HG03066 (cell line): ENCODE measurements around the gene AKAP13.

Source experiments
- ATAC-seq: cut with Tn5 transposase; IDR thresholded peaks from one replicate; pipeline ENCODE4 v1.9.1; 2021; ENCODE audit warnings: low read depth; ENCODE audit not compliant: unreplicated experiment

The AKAP13 gene

DNA sequence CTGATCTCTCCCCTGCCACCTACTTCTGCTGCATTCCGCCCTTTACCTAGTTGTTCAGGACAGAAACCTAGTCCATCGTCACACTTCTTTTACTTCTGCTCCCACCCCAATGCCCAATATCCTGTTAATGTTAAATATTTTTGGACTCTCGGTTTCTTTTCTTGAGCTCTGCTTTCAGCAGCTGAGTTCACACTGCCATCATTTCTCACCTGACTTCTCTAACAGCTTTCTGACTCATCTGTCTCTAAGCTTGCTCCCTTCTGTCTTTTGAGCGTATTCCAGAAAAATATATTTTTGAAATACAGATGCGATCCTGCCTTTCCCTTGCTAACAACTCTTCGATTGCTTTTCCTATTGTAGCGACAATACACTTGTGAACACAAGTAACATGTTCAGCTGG lies 231.0 kb downstream of the AKAP13 start:
- no peak for ATAC-seq

DNA sequence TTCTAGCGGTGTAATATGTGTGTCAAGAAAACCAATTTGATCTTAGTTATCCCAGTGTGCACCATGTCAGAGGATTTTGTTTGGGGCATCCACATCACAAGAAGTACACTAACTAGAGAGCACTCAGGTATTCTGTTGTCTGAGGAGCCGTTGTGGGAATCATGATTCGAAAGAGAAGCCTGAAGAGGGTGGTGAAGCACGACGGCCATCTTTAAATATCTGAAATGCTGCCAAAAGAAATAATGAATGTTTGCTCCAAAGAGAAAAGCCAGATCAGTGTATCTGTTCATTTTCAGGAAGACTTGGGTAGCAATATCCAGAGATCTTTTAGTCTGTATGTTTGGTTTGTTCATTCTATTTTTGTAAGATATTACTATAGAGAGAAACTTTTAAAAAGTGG lies 233.7 kb downstream of the AKAP13 start:
- ATAC-seq, result no peak

DNA sequence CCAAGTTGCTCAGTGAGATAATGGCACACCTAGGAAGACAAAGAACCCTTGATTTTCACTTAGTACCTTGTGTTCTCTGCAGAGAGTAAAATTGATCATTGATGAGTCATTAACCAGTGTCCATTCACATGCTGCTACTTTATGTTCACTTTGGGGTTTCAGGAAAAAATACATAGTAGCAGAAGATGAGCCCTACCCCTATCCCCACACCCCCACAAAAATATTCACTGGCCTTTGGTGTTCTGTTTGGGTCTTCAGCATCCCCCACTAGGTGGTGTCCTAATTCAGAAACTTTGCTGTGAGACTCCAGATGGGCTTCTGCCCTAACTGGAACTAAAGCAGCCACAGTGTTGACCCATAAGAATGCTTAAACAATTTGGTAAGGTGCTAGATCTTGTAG lies 235.5 kb downstream of the AKAP13 start:
- ATAC-seq, result no peak

DNA sequence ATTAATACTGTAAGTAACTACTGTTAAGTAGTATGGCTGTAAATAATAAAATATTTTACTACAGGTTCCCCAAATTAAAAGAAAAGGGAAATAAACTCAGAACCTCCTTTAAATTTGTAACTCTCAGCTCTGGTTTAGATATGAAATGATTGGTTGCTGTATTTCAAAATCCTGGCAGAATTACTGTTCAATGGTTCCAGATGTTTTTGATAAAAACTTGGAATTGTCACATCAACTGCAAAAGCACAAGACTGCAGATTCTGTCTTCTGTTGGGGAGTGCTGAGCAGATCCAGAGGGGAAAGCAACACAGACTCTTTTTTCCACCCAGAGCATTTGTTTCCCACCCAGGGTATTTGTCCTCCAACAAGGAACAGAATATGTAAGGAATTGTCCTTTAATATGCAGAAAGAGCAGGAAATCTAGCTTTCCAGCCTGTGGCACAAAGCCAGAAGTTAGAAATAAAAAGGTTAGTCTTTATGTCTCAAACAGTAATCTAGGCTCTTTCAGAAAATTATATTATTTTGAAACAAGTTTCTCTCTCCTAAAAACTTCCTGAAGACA lies 236.2 kb downstream of the AKAP13 start:
- no peak for ATAC-seq

DNA sequence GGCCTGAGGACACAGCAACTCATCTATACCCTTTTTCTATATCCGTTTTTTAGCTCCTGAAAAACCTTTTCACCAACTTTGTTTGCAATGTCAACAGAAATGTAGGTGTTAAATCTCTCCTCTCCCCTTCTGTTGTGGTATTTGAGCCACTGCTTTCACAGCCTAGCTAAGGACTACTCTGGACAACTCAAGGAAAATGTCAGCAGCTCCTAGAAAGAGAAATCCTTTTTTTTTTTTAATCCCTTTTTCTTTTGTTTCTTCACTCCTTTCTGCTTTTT lies 237.8 kb downstream of the AKAP13 start:
- no peak for ATAC-seq

DNA sequence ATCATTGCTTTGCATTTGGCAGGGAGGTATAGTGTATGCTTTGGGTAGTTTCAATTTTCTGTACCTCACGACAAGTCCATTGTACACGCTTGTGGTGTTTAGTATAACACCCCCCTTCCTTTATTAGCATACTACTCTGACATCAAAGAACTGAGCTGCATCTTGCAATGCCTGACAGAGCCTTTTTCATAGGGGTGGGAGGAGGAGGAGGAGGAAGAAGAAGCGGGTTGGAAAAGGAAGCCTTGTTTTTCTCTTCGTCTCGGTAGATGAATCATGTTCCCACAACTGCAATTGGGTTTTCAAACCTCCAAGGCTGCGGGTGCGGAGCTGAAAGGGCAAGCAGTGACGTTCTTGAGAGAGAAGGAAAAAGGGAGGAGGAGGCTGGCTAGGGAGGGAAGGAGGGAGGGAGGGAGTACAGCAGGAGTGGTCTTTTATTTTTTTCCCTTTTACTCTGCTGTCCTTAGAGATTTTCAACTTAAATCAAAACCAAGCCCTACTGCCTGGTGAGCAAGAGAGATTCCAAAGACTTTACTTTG lies 238.6 kb downstream of the AKAP13 start:
- ATAC-seq, result no peak

DNA sequence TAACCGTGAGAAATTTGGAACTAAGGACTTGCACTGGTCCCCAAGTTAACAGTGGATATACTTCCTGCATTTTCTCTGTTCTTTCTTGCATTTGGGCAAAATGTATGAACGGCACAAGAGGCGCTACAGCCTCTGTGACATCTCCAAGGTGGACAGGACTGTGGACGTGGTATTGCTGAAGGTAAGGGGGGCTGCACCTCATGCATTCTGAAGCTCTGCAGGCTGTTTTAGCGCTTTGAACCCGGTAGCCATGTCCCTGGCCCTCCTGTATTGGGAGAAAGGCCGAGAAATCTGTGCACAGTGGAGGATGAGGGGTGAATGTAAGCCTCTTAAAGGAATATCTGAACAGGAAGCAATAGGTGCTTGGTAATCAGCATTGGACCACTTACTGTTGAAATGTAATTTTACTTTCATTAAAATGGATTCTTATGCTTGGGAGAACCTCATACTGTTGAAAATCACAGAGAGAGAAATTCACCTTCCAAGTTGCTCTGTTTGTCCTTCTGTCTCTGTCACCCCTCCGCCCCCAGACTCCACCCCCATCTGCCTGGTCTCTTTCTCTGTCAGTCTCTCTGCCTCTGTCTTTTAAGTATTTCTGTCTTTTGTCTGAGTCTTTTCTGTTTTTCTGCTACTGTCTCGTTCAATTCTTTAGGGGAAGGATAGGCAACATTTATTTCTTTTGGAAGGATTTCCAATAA lies 239.7 kb downstream of the AKAP13 start:
- ATAC-seq, result no peak

DNA sequence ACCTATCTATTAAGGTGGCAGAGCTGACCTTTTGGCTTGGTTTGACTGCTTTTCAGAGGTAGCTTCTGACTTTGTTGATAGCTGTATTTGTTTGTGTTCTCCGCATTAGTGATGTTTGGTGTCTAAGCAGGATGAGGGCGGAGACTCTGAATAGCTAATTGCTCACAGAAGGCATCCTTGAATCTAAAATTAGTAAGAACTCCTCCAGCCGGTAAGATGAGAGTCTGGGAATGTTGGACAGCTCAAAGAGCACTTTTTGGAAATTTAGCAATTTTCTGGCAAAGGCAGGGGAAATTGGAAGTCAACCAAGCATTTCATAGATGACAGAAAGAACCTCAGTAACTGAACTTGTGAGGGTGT lies 240.3 kb downstream of the AKAP13 start:
- no peak for ATAC-seq

DNA sequence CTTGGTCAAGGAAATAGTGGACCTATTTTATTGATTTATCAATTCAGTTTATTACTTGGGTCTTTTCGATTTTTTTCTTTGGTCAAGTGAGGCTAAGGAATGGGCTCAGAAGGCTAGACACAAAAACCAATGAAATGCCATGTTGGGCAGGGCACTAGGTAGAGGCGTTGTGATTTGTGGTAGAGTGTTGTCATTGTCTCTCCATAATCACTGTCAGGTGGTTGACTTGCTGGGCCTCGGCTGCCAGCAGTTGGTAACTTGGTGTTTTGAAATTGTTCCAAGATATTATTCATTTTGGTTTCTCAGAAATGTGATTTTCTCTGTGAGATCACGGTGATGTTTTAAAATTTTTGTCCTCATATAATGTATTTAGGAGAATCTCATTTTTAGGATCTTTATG lies 240.7 kb downstream of the AKAP13 start:
- ATAC-seq, result no peak

DNA sequence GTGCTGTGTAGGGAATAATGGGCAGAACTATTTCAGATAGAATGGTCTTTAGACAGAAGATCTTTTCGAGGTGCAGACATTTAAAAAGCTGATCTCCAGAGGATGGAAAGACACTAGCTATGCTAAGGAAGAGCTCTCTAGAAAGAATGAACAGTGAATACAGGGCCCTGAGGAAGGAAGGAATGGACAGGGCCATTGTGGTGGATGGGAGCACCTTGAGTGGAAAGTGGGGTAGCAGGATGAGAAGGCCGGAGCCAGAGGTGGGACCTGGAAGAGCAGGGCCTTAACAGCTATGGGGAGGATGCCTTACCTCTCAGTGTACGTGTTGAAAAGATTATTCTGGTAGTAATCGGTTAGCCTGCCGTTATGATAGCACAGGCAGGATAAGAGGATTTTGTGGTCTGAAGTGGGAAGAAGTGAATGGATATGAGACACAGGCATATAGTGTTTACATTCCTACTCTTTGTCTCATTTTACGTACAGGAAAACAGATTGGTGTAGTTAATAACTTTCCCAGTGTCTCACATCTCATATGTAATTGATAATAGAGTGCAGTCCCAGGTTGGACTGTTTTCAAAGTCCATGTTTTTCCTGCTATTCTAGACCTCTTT lies 241.9 kb downstream of the AKAP13 start:
- no peak for ATAC-seq

DNA sequence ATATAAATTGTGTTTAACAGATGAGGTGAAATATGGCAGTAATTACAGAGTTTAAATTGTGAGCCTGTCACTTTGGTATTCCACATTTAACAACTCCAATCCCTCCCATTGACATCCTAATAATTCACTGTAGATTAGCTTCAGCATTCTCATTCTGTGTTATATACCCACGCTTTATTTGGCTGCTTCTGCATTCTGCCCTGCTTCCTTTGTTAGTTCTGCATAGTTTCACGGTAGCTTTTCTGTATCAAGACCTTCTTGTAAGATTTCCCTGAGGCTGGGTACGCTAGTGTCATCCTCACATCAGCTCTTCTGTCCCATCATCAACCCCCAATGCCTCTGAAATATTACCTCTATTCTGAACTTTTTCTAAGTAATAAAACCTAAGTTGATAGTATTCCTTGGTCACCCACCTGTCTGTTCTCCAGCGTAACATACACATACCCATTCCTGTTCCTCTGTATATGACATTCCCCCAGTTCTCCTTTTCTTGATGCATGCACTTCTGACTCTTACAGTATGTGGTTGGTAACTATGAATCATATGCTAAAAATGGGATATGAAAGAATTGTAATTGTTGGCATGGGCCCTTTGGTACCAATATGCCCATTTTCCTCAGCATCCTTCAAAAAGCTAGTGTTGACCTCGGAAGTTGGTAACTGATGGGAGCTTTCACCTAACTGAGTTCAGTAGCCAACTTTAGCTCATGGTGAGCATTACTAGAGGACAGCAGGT lies 243.1 kb downstream of the AKAP13 start:
- no peak for ATAC-seq

DNA sequence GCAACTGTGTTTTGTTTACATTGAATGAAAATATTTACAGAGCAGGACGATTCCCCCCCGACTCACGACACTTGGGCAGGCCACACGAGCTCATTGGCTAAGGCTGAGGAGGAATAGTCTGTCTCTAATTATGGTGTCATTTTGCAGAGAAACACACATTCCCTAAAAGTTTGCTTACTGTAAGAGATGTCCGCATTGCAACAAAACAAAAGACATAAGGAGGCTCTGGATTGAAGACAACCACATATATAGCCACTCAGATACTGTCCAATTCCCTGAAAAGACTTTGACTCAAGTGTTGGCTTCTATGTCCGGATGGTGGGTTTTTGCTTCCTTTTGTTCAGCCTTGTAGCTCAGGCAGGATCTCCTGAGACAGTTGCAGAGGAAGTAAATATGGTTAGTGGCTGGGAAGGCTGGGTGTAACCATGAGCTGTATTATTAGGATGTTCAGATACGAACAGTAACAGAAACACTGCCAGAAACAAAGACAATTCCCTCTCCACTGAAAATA lies 243.9 kb downstream of the AKAP13 start:
- ATAC-seq, result no peak

DNA sequence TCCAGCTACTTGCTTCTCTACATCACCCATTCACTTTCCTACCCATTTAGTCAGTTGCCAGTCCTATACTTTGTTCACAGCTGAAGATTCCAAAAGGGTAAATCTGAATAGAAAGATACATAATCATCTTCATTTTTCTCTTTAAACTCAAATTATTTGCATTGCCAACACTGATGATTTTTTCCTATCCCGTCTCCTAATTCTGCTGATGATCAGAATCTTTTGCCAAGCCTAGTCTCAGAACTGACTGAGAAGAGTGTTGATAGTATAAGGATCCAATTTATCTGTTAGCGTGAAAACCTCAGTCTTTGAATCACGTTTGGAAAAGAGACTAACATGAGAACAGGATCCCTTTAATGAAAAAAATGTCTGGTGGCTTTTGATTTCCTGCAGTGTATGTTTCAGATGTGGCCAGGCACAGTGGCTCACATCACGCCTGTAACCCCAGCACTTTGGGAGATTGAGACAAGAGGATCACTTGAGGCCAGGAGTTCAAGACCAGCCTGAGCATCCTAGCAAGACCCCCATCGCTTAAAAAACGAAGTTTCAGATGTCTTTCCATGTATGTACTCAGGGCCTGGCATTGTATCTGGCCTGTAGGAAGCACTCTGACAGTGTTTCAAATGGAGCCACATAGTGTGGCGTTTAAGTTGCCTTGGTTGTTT lies 244.9 kb downstream of the AKAP13 start:
- no peak for ATAC-seq

DNA sequence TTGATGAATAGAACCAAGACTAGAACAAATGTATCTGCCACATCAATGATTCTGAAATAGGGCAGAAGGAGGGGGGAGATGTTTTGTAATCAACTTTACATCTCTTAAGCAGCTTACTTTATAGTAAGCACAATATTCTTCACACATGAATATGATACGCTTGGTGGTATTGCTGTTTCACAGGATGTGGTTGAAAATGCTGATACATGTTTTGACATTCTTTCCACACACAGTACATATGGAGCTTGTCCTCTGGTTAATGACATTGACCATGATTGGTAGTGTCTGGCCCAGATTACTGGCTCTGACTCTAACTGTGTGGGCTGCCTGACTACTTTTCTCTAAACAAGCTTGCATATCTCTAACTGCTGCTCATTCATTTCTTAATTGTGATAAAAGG lies 245.5 kb downstream of the AKAP13 start:
- peak; percentile 53 for ATAC-seq

DNA sequence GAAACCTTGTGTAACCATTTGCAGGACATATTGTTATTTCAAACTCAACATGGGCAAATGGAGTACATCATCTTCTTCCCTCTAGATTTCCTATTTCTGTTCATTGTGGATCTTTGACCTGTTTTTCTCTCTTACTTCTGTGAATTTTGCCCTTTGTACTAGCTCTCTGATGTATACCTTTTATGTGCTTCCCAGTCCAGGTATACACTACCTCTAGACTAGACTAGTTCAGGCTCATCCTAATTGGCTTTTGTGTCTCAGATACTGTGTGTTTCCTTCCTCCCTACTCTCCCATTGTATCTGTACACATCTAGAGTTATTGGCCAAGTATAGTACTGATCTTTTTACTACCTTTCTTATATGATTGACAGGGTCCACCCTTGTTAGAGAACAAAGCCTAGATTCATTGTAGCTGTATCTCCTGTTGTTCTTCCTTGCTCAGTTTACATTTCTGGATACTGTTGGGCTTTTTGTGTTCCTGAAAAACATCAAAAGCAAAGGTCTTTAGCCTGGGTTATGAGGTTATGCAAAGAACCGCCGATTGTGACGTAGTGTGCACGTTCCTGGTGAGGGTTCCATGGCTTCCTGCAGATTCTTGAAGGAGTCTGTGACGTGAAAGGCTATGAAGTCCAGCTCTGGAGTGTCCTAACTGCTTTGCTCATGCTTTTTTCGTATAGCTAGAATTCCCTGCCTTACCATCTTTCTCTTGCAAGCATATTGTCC lies 247.0 kb downstream of the AKAP13 start:
- ATAC-seq, result no peak

DNA sequence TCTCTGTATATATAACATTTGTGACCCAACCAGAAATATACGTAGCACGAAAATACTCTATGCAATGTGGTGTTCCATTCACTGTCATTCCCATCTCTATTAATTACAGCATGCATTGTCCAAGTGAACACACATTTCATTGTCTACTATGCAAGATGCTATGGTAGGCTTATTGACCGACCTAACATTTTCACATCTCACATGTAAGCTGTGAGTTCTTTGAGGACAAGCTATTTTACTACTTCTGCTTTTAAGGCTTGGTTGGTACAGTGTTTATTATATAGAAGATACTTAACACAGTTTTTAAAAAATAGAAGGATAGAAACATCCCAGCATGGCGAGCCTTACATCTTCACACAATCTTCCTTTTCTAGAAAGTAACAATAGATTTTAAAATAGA lies 249.9 kb downstream of the AKAP13 start:
- no peak for ATAC-seq

DNA sequence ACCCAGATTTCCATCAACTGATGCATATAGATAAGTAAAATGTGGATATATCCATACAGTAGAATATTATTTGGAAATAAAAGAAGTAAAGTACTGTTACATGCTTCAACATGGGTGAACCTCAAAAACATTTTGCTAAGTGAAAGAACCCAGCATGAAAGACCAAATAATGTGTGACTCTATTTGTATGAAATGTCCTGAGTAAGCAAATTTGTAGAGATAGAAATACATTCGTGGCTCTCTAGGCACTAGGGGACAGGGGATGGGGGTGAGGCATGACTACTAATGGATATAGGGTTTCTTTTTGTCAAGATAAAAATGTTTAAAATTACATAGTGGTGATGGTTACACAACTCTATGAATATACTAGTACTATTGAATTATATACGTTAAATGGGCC lies 250.6 kb downstream of the AKAP13 start:
- ATAC-seq, result no peak

DNA sequence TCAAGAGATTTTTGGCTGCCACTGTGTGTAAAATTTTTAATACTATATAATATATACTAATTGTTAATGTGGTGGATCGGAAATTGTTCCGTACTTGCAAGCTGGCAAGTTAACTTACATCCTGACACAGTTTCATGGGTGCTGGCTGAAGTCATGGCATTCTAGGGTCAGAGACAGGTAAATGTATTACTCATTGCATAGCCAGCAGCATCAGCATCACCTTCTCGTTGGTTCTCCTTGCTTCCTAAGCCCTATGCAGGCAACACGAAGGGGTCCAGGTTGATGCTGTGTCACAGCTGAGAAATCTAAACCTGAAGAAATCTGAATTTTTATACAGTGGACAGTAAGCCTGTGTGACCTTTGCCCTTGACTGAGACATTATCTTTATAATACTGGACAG lies 251.6 kb downstream of the AKAP13 start:
- ATAC-seq, result no peak

DNA sequence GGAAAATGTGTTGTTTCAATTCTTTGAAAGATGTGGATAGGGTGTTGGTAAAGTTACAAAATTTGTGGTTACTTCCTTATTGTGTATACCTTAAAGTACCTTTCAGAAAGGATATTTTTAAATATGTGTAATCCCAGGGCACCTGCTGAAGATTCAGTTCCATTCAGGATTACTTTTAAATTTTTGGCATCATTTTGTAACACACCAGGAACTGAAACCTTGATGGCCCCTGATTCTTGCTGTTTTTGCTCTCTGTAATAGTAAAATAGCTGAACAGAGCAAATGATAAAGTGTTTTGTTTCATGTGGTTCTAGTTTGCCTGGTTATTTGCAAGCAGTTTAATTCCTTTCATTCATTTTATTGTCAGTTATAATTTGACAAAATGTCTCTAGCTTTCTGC lies 253.5 kb downstream of the AKAP13 start:
- no peak for ATAC-seq

DNA sequence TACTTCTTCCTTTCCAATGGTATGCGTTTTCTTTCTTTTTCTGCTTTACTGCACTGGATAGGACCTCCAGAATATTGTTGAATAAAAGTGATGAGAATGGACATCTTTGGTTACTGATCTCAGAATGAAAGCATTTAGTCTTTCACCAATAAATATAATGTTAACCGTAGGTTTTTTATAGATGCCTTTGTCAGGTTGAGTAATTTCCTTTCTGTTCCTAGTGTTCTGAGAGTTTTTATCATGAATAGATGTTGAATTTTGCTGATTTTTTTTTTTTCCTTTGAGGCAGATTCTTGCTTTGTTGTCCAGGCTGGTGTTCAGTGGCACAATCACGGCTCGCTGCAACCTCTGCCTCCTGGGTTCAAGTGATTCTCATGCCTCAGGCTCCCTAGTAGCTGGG lies 255.9 kb downstream of the AKAP13 start:
- ATAC-seq, result no peak
